SU-DHL-6 (cell line): ENCODE data around the gene SMKR1.

Source experiments
- H2AFZ ChIP-seq: fragments of 200-600 bp; sonication (generic); 2 replicates; pipeline ENCODE4 v1.6.1; 2014; ENCODE audit warnings: low read depth, mild to moderate bottlenecking, moderate library complexity, mixed read lengths, antibody characterized with exemption, low read length; ENCODE audit not compliant: severe bottlenecking
- H3F3A ChIP-seq: fragments of 200-600 bp; shearing (Covaris generic); 2 replicates; pipeline ENCODE4 v1.6.0; 2016; ENCODE audit warnings: antibody characterized with exemption, mild to moderate bottlenecking; ENCODE audit not compliant: insufficient read depth
- H3K27ac ChIP-seq: fragments of 200-600 bp; sonication (generic); 2 replicates; pipeline ENCODE4 v1.5.1; 2016; ENCODE audit warnings: low read depth, mild to moderate bottlenecking, low read length, moderate library complexity, mixed read lengths
- H3K27me3 ChIP-seq: fragments of 200-600 bp; sonication (generic), shearing (Covaris generic); 2 replicates; pipeline ENCODE4 v1.6.0; 2014; ENCODE audit warnings: mild to moderate bottlenecking, low read length
- H3K36me3 ChIP-seq: fragments of 200-600 bp; sonication (generic); 2 replicates; pipeline ENCODE4 v1.6.1; 2014; ENCODE audit warnings: mild to moderate bottlenecking, low read length, mixed read lengths
- H3K4me2 ChIP-seq: fragments of 300-600, 200-600 bp; shearing (Covaris generic), sonication (generic); 2 replicates; pipeline ENCODE4 v1.6.0; 2014; ENCODE audit warnings: low read length, low read depth, mild to moderate bottlenecking; ENCODE audit not compliant: poor library complexity, severe bottlenecking
- H3K4me3 ChIP-seq: fragments of 200-600 bp; sonication (generic); 2 replicates; pipeline ENCODE4 v1.5.1; 2014; ENCODE audit warnings: antibody characterized with exemption, low read length, mild to moderate bottlenecking, mixed read lengths; ENCODE audit not compliant: insufficient read depth, poor library complexity, severe bottlenecking
- H3K79me2 ChIP-seq: fragments of 200-600 bp; sonication (generic); 2 replicates; pipeline ENCODE4 v1.6.1; 2014; ENCODE audit warnings: mild to moderate bottlenecking, low read length, moderate library complexity; ENCODE audit not compliant: insufficient read depth
- H3K9ac ChIP-seq: fragments of 200-600 bp; sonication (generic); 2 replicates; pipeline ENCODE4 v1.7.0; 2014; ENCODE audit warnings: mild to moderate bottlenecking, low read length
- H3K9me2 ChIP-seq: fragments of 200-600 bp; sonication (generic); replicated peaks from 2 replicates; pipeline ENCODE4 v1.6.1; 2014; ENCODE audit warnings: low read length; ENCODE audit not compliant: insufficient read depth
- H3K9me3 ChIP-seq: fragments of 200-600 bp; sonication (generic); 2 replicates; pipeline ENCODE4 v1.6.1; 2014; ENCODE audit warnings: low read length, mixed read lengths; ENCODE audit not compliant: insufficient read depth
- H4K20me1 ChIP-seq: fragments of 200-600 bp; sonication (generic); 2 replicates; pipeline ENCODE4 v1.6.1; 2014; ENCODE audit warnings: low read depth, mild to moderate bottlenecking, antibody characterized with exemption, low read length, moderate library complexity, mixed read lengths
- EZH2phosphoT487 ChIP-seq: fragments of 200-600 bp; sonication (generic), shearing (Covaris generic); conservative IDR thresholded peaks from 2 replicates; pipeline ENCODE4 v1.6.1; 2018; ENCODE audit warnings: mild to moderate bottlenecking, antibody characterized with exemption, low read length, moderate library complexity, mixed read lengths
- TF ChIP-seq, protein P1 (sequence below): fragments of 200-600 bp; sonication (generic); IDR thresholded peaks from one replicate; pipeline ENCODE4 v1.5.1; 2017; ENCODE audit warnings: antibody characterized with exemption, mild to moderate bottlenecking, low read length, moderate library complexity; ENCODE audit not compliant: insufficient read depth, poor library complexity, severe bottlenecking

SMKR1 gene

DNA sequence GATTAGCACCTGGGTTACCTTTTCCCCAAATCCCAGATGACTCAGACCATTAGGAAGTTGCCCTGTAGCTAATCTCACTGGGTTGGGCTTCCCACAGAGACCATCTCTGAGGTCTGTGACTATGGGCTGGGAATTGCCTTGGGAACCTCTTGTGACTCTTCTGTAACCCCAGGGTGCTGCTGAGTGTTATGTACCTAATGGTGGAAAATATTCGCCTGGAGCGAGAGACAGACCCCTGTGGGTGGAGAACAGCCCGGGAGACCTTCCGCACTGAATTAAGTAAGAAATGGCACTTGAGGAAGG lies 48.1 kb upstream of the SMKR1 start:
- no peak overlapping the region for H3K9ac ChIP-seq
- no peak for TF ChIP-seq EZH2phosphoT487
- TF ChIP-seq, protein P1, sequence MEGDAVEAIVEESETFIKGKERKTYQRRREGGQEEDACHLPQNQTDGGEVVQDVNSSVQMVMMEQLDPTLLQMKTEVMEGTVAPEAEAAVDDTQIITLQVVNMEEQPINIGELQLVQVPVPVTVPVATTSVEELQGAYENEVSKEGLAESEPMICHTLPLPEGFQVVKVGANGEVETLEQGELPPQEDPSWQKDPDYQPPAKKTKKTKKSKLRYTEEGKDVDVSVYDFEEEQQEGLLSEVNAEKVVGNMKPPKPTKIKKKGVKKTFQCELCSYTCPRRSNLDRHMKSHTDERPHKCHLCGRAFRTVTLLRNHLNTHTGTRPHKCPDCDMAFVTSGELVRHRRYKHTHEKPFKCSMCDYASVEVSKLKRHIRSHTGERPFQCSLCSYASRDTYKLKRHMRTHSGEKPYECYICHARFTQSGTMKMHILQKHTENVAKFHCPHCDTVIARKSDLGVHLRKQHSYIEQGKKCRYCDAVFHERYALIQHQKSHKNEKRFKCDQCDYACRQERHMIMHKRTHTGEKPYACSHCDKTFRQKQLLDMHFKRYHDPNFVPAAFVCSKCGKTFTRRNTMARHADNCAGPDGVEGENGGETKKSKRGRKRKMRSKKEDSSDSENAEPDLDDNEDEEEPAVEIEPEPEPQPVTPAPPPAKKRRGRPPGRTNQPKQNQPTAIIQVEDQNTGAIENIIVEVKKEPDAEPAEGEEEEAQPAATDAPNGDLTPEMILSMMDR = no peak
- no peaks in the 10 kb centered on the region for H3F3A ChIP-seq
- no peaks in the 10 kb centered on the region for H3K36me3 ChIP-seq
- H3K4me3 ChIP-seq = no peak overlapping the region
- no peaks in the 10 kb centered on the region for H4K20me1 ChIP-seq
- H3K79me2 ChIP-seq = no peaks in the 10 kb centered on the region
- no peaks in the 10 kb centered on the region for H3K27me3 ChIP-seq
- no peaks in the 10 kb centered on the region for H3K9me2 ChIP-seq
- no peak overlapping the region for H3K4me2 ChIP-seq
- no peak overlapping the region for H2AFZ ChIP-seq
- no peak overlapping the region for H3K27ac ChIP-seq
- H3K9me3 ChIP-seq = no peaks in the 10 kb centered on the region

DNA sequence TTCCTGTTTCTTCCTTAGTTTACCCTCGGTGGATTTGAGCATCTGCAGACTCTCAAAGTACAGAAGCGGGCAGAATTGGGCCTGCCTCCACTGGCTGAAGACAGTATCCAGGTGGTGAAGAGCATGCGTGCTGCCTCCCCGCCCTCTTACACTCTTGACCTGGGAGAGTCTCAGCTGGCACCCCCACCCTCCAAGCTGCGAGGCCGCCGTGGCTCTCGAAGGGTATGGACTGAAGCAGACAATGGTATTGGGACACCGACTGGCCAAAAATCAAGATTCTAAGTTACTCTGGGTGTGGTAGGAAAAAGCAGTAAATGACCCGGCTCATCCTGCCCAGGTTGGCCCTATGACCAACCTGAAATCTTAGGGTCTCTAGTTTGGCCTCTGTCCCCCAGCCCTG lies 45.9 kb upstream of the SMKR1 start:
- H3K36me3 ChIP-seq = no peaks in the 10 kb centered on the region
- no peak overlapping the region for H3K27ac ChIP-seq
- no peaks in the 10 kb centered on the region for H3K27me3 ChIP-seq
- no peak overlapping the region for H3K4me2 ChIP-seq
- H3F3A ChIP-seq = no peaks in the 10 kb centered on the region
- no peak overlapping the region for H3K4me3 ChIP-seq
- no peak overlapping the region for H3K9ac ChIP-seq
- TF ChIP-seq EZH2phosphoT487 = no peak
- TF ChIP-seq, protein P1 = no peak
- no peaks in the 10 kb centered on the region for H3K79me2 ChIP-seq
- no peaks in the 10 kb centered on the region for H4K20me1 ChIP-seq
- H3K9me3 ChIP-seq = no peaks in the 10 kb centered on the region
- H3K9me2 ChIP-seq = no peaks in the 10 kb centered on the region
- no peak overlapping the region for H2AFZ ChIP-seq

DNA sequence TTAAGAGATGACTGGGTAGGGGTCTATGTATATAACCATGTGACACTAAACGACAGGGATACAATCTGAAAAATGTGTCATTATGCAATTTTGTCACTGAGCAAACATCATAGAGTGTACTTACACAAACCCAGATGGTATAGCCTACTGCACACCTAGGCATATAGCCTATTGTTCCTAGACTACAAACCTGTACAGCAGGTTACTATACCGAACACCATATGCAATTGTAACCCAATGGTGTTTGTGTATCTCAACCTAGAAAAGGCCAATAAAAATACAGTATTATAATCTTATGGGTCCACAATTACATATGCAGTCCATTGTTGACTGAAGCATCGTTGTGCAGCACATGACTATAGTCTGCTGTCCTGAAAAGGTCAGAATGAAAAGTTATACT lies 45.2 kb upstream of the SMKR1 start:
- TF ChIP-seq, protein P1 = no peak
- TF ChIP-seq EZH2phosphoT487 = no peak

DNA sequence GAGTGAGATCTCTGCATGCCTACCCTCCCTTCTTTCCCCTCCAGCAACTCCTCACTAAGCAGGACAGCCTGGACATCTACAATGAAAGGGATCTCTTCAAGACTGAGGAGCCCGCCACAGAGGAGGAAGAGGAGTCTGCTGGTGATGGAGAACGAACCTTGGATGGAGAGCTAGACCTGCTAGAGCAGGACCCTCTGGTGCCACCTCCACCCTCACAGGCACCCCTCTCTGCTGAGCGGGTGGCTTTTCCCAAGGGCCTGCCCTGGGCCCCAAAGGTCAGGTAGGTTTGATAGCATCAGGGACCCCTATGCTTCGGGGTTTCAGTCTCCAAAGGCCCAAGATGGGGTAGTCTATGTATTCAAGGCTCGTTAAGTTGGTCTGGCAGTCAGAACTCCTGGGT lies 44.2 kb upstream of the SMKR1 start:
- no peaks in the 10 kb centered on the region for H3K9me2 ChIP-seq
- no peak overlapping the region for H3K4me3 ChIP-seq
- H4K20me1 ChIP-seq = no peaks in the 10 kb centered on the region
- no peaks in the 10 kb centered on the region for H3K79me2 ChIP-seq
- no peak for TF ChIP-seq EZH2phosphoT487
- TF ChIP-seq, protein P1 = no peak
- no peaks in the 10 kb centered on the region for H3K36me3 ChIP-seq
- H3K4me2 ChIP-seq = no peak overlapping the region
- H3K27me3 ChIP-seq = no peaks in the 10 kb centered on the region
- no peak overlapping the region for H3K27ac ChIP-seq
- H3K9ac ChIP-seq = no peak overlapping the region
- no peak overlapping the region for H2AFZ ChIP-seq
- no peaks in the 10 kb centered on the region for H3F3A ChIP-seq
- no peaks in the 10 kb centered on the region for H3K9me3 ChIP-seq

More for the DNA sequence above, 45.2 kb upstream of the SMKR1 start:
- Histone ChIP-seq H3K9me2 (no peaks in the 10 kb centered on the region), H3K36me3 (no peaks in the 10 kb centered on the region), H3K9ac (no peak overlapping the region), H3K4me2 (no peak overlapping the region), H3K9me3 (no peaks in the 10 kb centered on the region), H3K79me2 (no peaks in the 10 kb centered on the region), H3K27me3 (no peaks in the 10 kb centered on the region), H3K27ac (no peak overlapping the region), H3K4me3 (no peak overlapping the region), H4K20me1 (no peaks in the 10 kb centered on the region), H3F3A (no peaks in the 10 kb centered on the region), H2AFZ (no peak overlapping the region)
